C4-2B (cell line): Measurements from ENCODE around the gene RAB11FIP5.

Source experiments
- CTCF ChIP-seq: fragments of 450-650 bp; conservative IDR thresholded peaks from 2 replicates; pipeline ENCODE4 v1.5.1; 2017; ENCODE audit warnings: mild to moderate bottlenecking
- ZFX ChIP-seq: fragments of 450-650 bp; IDR thresholded peaks from 2 replicates; pipeline ENCODE4 v1.6.1; 2017

GRCh38 chr2:73109431-73110167 lies 3.1 kb downstream of the RAB11FIP5 start:
- TF ChIP-seq CTCF (no peak), ZFX (no peak)
